ENCODE data around the gene RASA3.
"Not testable (repeated sequence)": the region's sequence is repeated elsewhere in the genome, so short reads cannot be mapped to it uniquely, and the experiment has no call there.

GRCh38 chr13:114148886-114149285 lies 16.5 kb upstream of the RASA3 start:
- TF ChIP-seq CTCF (conservative IDR thresholded peaks at IDR 0.05; ENCODE audit: low read depth, low read length); EZH2phosphoT487 (IDR thresholded peaks at IDR 0.05; ENCODE audit: borderline replicate concordance, low read length): not testable (repeated sequence)
